HepG2 (cell line): ENCODE measurements around the gene GRB10.

Source experiments
- EP300 ChIP-seq, 3 experiments: sonication (generic) in 1 of 3; formaldehyde crosslinking in 1 of 3; IDR thresholded peaks; 2 replicates each; pipeline versions ENCODE4 v1.5.1 to v1.6.1; 2011 to 2020; ENCODE audit warnings: low read depth in 2 of 3, low read length in 2 of 3, borderline replicate concordance in 1 of 3, improper control_type of control experiment in 1 of 3, mild to moderate bottlenecking in 1 of 3, missing genetic modification reagents in 1 of 3, moderate library complexity in 1 of 3
- HDAC2 ChIP-seq: sonication (generic); formaldehyde crosslinking; IDR thresholded peaks from 2 replicates; pipeline ENCODE4 v1.4.0; 2020; ENCODE audit warnings: missing genetic modification reagents
- HNRNPK ChIP-seq: fragments of 200-400 bp; formaldehyde crosslinking; IDR thresholded peaks from 2 replicates; pipeline ENCODE4 v1.6.1; 2018; ENCODE audit warnings: low read length, low read depth, moderate library complexity, mild to moderate bottlenecking; ENCODE audit not compliant: poor library complexity, severe bottlenecking
- KDM1A ChIP-seq: IDR thresholded peaks from 2 replicates; pipeline ENCODE4 v1.6.1; 2016; ENCODE audit warnings: missing compliant biosample characterization
- TCF7L2 ChIP-seq: IDR thresholded peaks from 2 replicates; pipeline ENCODE4 v1.6.1; 2011; ENCODE audit warnings: mild to moderate bottlenecking, low read depth, low read length, moderate library complexity
- ZBTB20 ChIP-seq: sonication (generic); formaldehyde crosslinking; IDR thresholded peaks from 2 replicates; pipeline ENCODE4 v1.8.1; 2023; ENCODE audit warnings: missing genetic modification reagents, low read depth, mild to moderate bottlenecking, borderline replicate concordance
- ZKSCAN8 ChIP-seq: IDR thresholded peaks from 2 replicates; pipeline ENCODE4 v1.6.1; 2016; ENCODE audit warnings: borderline replicate concordance, missing genetic modification reagents, missing compliant biosample characterization
- ZNF235 ChIP-seq: sonication (generic); formaldehyde crosslinking; IDR thresholded peaks from 2 replicates; pipeline ENCODE4 v1.8.1; 2023; ENCODE audit warnings: mild to moderate bottlenecking, missing genetic modification reagents, borderline replicate concordance
- TF ChIP-seq, protein P1 (sequence below): sonication (generic); formaldehyde crosslinking; IDR thresholded peaks from 2 replicates; pipeline ENCODE4 v1.5.0; 2020; ENCODE audit warnings: mild to moderate bottlenecking, missing genetic modification reagents, moderate library complexity
- TF ChIP-seq, protein P2 (sequence below): sonication (generic); formaldehyde crosslinking; IDR thresholded peaks from 2 replicates; pipeline ENCODE4 v1.5.1; 2020; ENCODE audit warnings: mild to moderate bottlenecking, missing genetic modification reagents
- TF ChIP-seq, protein P3 (sequence below): sonication (generic); formaldehyde crosslinking; IDR thresholded peaks from 2 replicates; pipeline ENCODE4 v1.4.0; 2020; ENCODE audit warnings: missing genetic modification reagents
- TF ChIP-seq, protein P4 (sequence below): sonication (generic); formaldehyde crosslinking; IDR thresholded peaks from 2 replicates; pipeline ENCODE4 v1.5.0; 2020; ENCODE audit warnings: missing genetic modification reagents, mild to moderate bottlenecking, borderline replicate concordance

DNA sequence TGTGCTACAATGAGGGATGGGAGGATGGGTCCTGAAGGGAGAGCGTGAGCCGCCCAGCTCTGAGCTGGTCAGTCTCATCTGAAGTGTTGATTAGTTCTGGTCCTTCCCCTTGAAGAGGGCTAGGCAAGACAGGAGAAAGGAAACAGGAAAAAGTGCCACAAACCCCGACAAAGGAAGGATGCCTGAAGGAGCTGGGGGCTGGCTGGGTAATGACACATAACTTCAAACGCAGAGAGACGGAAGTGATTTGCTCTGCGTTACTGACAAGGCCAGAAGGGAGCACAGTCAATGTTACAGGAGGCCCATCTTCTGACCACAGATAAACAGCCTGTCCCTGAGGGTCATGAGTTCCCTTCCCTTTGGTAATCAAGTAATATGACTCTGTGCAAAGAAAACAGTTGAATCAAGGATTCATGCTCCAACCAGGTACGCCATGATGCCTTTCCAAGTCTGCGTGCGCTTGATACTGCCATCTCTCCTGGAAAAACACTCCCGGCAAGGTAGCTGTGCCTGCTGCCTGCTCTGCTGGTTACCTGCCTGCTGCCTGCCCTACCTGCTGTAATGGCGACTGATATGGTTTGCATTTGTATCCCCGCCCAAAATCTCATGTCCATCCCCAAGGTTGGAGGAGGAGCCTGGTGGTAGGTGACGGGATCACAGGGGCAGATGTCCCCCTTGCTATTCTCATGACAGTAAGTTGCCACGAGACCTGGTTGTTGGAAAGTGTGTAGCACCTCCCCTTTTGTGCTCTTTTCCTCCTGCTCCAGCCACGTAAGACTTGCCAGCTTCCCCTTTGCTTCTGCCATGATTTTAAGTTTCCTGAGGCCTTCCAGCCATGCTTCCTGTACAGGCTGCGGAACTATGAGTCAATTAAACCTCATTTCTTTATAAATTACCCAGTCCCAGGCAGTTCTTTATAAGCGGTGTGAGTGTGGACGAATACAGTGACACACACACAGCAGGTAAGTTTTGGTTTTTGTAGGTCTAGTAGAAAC lies 57.9 kb downstream of the GRB10 start:
- TF ChIP-seq TCF7L2 (no peak), KDM1A (no peak), ZBTB20 (CRISPR knock-in tag) (no peak), HDAC2 (CRISPR knock-in tag) (no peak), ZNF235 (CRISPR knock-in tag) (no peak), EP300 (IDR thresholded peaks at IDR 0.05; ENCODE audit: low read depth in 2 of 2, low read length in 2 of 2) (no peak), EP300 (CRISPR knock-in tag; IDR thresholded peaks at IDR 0.05; ENCODE audit: borderline replicate concordance) (no peak), ZKSCAN8 (CRISPR knock-in tag) (no peak), HNRNPK (no peak)
- TF ChIP-seq, protein P1, sequence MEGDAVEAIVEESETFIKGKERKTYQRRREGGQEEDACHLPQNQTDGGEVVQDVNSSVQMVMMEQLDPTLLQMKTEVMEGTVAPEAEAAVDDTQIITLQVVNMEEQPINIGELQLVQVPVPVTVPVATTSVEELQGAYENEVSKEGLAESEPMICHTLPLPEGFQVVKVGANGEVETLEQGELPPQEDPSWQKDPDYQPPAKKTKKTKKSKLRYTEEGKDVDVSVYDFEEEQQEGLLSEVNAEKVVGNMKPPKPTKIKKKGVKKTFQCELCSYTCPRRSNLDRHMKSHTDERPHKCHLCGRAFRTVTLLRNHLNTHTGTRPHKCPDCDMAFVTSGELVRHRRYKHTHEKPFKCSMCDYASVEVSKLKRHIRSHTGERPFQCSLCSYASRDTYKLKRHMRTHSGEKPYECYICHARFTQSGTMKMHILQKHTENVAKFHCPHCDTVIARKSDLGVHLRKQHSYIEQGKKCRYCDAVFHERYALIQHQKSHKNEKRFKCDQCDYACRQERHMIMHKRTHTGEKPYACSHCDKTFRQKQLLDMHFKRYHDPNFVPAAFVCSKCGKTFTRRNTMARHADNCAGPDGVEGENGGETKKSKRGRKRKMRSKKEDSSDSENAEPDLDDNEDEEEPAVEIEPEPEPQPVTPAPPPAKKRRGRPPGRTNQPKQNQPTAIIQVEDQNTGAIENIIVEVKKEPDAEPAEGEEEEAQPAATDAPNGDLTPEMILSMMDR (CRISPR knock-in tag): no peak
- TF ChIP-seq, protein P2, sequence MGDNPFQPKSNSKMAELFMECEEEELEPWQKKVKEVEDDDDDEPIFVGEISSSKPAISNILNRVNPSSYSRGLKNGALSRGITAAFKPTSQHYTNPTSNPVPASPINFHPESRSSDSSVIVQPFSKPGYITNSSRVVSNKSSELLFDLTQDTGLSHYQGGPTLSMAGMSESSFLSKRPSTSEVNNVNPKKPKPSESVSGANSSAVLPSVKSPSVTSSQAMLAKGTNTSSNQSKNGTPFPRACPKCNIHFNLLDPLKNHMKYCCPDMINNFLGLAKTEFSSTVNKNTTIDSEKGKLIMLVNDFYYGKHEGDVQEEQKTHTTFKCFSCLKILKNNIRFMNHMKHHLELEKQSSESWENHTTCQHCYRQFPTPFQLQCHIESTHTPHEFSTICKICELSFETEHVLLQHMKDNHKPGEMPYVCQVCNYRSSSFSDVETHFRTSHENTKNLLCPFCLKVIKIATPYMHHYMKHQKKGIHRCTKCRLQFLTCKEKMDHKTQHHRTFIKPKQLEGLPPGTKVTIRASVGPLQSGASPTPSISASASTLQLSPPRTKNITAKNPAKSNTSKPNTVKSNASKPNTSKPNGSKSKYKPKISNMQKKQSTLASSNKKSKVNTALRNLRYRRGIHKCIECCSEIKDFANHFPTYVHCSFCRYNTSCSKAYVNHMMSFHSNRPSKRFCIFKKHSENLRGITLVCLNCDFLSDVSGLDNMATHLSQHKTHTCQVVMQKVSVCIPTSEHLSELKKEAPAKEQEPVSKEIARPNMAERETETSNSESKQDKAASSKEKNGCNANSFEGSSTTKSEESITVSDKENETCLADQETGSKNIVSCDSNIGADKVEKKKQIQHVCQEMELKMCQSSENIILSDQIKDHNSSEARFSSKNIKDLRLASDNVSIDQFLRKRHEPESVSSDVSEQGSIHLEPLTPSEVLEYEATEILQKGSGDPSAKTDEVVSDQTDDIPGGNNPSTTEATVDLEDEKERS: no peak
- TF ChIP-seq, protein P3, sequence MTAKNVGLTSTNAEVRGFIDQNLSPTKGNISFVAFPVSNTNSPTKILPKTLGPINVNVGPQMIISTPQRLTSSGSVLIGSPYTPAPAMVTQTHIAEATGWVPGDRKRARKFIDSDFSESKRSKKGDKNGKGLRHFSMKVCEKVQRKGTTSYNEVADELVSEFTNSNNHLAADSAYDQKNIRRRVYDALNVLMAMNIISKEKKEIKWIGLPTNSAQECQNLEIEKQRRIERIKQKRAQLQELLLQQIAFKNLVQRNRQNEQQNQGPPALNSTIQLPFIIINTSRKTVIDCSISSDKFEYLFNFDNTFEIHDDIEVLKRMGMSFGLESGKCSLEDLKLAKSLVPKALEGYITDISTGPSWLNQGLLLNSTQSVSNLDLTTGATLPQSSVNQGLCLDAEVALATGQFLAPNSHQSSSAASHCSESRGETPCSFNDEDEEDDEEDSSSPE (CRISPR knock-in tag): no peak
- TF ChIP-seq, protein P4, sequence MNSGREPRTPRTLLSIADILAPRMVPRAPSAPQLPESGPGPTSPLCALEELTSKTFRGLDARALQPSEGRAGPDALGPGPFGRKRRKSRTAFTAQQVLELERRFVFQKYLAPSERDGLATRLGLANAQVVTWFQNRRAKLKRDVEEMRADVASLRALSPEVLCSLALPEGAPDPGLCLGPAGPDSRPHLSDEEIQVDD (CRISPR knock-in tag): no peak
